Measurements from ENCODE around the gene NCR3LG1. TPM values are rescaled to one million over a fixed set of nuclear protein-coding genes. Genes with fewer than 3 reads are reported as not detected.

Gene NCR3LG1
- total and polyA plus RNA-seq, 4 donors, result 0.94 to 5.8 (median 2.2) TPM

DNA sequence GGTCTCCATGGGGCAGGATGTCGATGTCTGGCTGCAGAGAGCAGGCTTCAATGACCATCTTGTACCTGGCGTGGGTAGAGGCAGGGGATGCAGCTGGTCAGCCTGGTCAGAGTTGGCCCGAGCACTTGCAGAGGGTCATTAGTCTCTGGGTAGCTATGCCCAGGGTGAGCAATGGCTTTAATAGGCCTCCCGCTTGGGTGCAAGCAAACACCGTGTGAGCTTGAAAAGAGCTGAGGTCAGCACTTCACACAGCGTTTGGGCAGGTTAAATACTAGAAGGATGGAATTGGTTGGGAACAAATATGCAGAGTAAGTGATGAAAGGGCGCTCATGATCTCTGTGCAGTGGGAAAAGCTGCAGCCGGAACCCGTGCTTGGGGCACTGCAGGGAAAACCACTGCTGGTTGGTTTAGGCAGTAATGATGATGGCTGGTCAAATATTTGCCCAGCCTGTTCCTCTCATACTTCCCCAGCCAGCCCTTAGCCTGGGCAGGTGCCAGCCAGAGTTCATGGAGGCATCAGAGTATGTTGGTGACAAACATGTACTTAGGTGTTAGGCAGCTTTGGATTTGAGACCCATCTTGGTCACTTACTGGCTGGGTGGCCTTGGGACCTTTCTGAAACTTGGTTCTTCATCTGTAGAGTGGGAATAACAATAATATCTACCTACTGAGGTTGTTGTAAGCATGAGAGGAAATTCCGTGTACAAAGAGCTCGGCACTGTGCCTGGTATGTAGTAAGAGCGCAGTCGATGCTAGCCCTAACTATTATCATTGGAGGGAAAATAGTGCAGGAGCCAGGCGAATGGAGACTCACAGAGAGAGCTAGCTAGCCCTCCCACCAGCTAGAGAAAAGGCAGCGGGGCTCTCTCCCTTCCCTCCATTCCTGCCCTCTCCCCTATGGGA lies 62.1 kb downstream of the NCR3LG1 start:
- Histone ChIP-seq H3K27me3 (ENCODE audit: control insufficient read depth in 3 of 3, insufficient read depth in 3 of 3, low read length in 2 of 3) (no peaks in the 10 kb centered on the region), H3K36me3 (ENCODE audit: control insufficient read depth in 4 of 4, insufficient read depth in 4 of 4, low read length in 4 of 4) (no peaks in the 10 kb centered on the region), H3K9ac (ENCODE audit: insufficient read depth in 1 of 2, low read length in 2 of 2) (no peak overlapping the region), H3K9me3 (ENCODE audit: control insufficient read depth in 4 of 4, insufficient read depth in 3 of 4, low read length in 3 of 4) (no peaks in the 10 kb centered on the region), H3K27ac (ENCODE audit: low read depth in 1 of 2, low read length in 1 of 2) (no peak overlapping the region), H3K4me3 (no peak overlapping the region), H3K4me1 (ENCODE audit: control insufficient read depth in 5 of 5, insufficient read depth in 5 of 5, low read length in 5 of 5) (peaks cover 0 to 4% (median 0%) of the 10 kb centered on the region in 5 donors)
- ATAC-seq (ENCODE audit: insufficient read depth, low FRiP score) (peak; percentile 36), DNase-seq (peak; percentile 64 to 83 (median 75))
- TF ChIP-seq, protein P1, sequence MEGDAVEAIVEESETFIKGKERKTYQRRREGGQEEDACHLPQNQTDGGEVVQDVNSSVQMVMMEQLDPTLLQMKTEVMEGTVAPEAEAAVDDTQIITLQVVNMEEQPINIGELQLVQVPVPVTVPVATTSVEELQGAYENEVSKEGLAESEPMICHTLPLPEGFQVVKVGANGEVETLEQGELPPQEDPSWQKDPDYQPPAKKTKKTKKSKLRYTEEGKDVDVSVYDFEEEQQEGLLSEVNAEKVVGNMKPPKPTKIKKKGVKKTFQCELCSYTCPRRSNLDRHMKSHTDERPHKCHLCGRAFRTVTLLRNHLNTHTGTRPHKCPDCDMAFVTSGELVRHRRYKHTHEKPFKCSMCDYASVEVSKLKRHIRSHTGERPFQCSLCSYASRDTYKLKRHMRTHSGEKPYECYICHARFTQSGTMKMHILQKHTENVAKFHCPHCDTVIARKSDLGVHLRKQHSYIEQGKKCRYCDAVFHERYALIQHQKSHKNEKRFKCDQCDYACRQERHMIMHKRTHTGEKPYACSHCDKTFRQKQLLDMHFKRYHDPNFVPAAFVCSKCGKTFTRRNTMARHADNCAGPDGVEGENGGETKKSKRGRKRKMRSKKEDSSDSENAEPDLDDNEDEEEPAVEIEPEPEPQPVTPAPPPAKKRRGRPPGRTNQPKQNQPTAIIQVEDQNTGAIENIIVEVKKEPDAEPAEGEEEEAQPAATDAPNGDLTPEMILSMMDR (IDR thresholded peaks at IDR 0.05; ENCODE audit: control extremely low read depth, extremely low read depth), result no peak
- 64 to 78% methylated on average over 15 of the region's 15 CpGs for WGBS, 2 donors

DNA sequence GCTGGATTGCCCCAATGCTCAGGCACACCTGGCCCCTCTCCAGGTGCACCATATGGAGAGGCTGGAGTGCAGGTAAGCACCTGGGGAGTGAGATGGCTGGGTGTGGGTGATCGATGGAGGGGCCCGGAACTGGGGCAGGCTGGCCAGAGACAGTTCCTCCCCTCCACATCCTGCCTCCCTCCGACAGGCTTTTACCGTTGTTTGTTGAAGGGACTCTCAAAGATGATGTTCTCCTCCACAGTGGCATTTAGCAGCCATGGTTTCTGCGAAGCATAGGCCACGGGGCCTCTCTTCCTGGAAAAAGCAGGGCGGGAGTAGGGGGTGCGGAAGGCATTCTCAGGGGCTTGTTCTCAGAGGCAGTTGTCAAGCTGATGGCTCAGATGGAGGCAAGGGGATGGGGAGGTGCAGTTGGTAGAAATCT lies 62.7 kb downstream of the NCR3LG1 start:
- Histone ChIP-seq H3K4me1 (ENCODE audit: control insufficient read depth in 5 of 5, insufficient read depth in 5 of 5, low read length in 5 of 5) (peaks cover 0 to 4% (median 0%) of the 10 kb centered on the region in 5 donors), H3K4me3 (no peak overlapping the region), H3K9ac (ENCODE audit: insufficient read depth in 1 of 2, low read length in 2 of 2) (no peak overlapping the region), H3K27ac (ENCODE audit: low read depth in 1 of 2, low read length in 1 of 2) (no peak overlapping the region), H3K9me3 (ENCODE audit: control insufficient read depth in 4 of 4, insufficient read depth in 3 of 4, low read length in 3 of 4) (no peaks in the 10 kb centered on the region), H3K27me3 (ENCODE audit: control insufficient read depth in 3 of 3, insufficient read depth in 3 of 3, low read length in 2 of 3) (no peaks in the 10 kb centered on the region), H3K36me3 (ENCODE audit: control insufficient read depth in 4 of 4, insufficient read depth in 4 of 4, low read length in 4 of 4) (no peaks in the 10 kb centered on the region)
- no peak for DNase-seq
- 54 to 62% methylated on average over 8 of the region's 8 CpGs for WGBS, 2 donors
- no peak for ATAC-seq (ENCODE audit: insufficient read depth, low FRiP score)
- TF ChIP-seq, protein P1 (IDR thresholded peaks at IDR 0.05; ENCODE audit: control extremely low read depth, extremely low read depth), result no peak

DNA sequence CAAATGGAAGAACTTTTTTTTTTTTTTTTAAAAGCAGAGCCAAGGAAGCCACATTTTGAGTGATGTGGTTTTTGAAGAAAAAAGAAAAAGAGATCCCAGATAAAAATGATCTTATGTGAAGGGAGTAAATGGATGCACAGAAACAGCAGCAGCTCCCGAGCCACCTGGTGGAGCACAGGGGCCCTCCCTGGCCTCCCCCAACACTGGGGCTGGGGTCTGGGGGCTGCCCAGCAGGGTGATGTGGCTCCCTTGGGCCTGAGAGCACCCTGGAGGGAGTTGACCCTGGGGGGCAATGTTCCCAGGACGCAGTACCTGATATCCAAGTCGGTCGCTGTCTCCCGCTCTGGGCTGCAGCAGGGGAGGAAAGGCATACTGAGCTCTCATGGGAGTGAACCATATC lies 63.4 kb downstream of the NCR3LG1 start:
- H3K27ac ChIP-seq (ENCODE audit: low read depth in 1 of 2, low read length in 1 of 2), result no peak overlapping the region
- no peaks in the 10 kb centered on the region for H3K27me3 ChIP-seq (ENCODE audit: control insufficient read depth in 3 of 3, insufficient read depth in 3 of 3, low read length in 2 of 3)
- H3K36me3 ChIP-seq (ENCODE audit: control insufficient read depth in 4 of 4, insufficient read depth in 4 of 4, low read length in 4 of 4), result no peaks in the 10 kb centered on the region
- H3K4me3 ChIP-seq, result no peak overlapping the region
- TF ChIP-seq, protein P1 (IDR thresholded peaks at IDR 0.05; ENCODE audit: control extremely low read depth, extremely low read depth), result no peak
- peaks cover 0 to 4% (median 0%) of the 10 kb centered on the region in 5 donors for H3K4me1 ChIP-seq (ENCODE audit: control insufficient read depth in 5 of 5, insufficient read depth in 5 of 5, low read length in 5 of 5)
- no peaks in the 10 kb centered on the region for H3K9me3 ChIP-seq (ENCODE audit: control insufficient read depth in 4 of 4, insufficient read depth in 3 of 4, low read length in 3 of 4)
- no peak overlapping the region for H3K9ac ChIP-seq (ENCODE audit: insufficient read depth in 1 of 2, low read length in 2 of 2)
- ATAC-seq (ENCODE audit: insufficient read depth, low FRiP score) (no peak), DNase-seq (no peak)
- WGBS, 2 donors, result 91 to 99% methylated on average over 5 of the region's 5 CpGs
